B cell (primary cell): ENCODE data around the gene NUCKS1. TPM values are rescaled to one million over a fixed set of nuclear protein-coding genes. Genes with fewer than 3 reads are reported as not detected.

Source experiments
- ATAC-seq: fragments of 200-7000 bp; cut with Tn5 transposase; one replicate; pipeline ENCODE4 v1.10.0; 2021; ENCODE audit warnings: low read depth, mild to moderate bottlenecking, moderate number of reproducible peaks, moderate library complexity
- CTCF ChIA-PET: fragments of 350-600 bp; sonication (Branson Sonifier 250); formaldehyde crosslinking; loops from one replicate; lab custom pipeline; 2021; ENCODE audit warnings: antibody characterized with exemption, inconsistent platforms; lab: Charles Lee
- POLR2A ChIA-PET: fragments of 350-600 bp; sonication (Branson Sonifier 250); formaldehyde crosslinking; loops from one replicate; lab custom pipeline; 2021; ENCODE audit warnings: antibody characterized with exemption; lab: Charles Lee
- DNase-seq: peaks from one replicate; pipeline ENCODE4 v3.0.0; 2013
- H2AFZ ChIP-seq: 2 replicates; pipeline ENCODE4 v1.6.1; 2012; ENCODE audit warnings: mild to moderate bottlenecking, low read depth, low read length; ENCODE audit not compliant: insufficient read depth, poor library complexity, severe bottlenecking
- H3K27ac ChIP-seq, 2 donors: 1 replicate in 1 of 2; 2 replicates in 1 of 2; pipeline ENCODE4 v1.5.1; 2012 to 2013; ENCODE audit warnings: low read length in 2 of 2, mild to moderate bottlenecking in 2 of 2, moderate library complexity in 1 of 2
- H3K27me3 ChIP-seq, 4 experiments: fragments of 200-600 bp in 1 of 4; sonication (generic) in 1 of 4; replicated peaks in 1 of 4; 1 replicate in 2 of 4; 2 replicates in 2 of 4; pipeline versions ENCODE4 v1.6.1 to v1.7.0; 2013 to 2016; ENCODE audit warnings: low read length in 3 of 4, mild to moderate bottlenecking in 2 of 4, mixed read lengths in 1 of 4, moderate library complexity in 1 of 4; ENCODE audit not compliant: insufficient read depth in 4 of 4, control insufficient read depth in 3 of 4; ENCODE audit errors: control extremely low read depth in 1 of 4
- H3K36me3 ChIP-seq, 2 experiments: replicated peaks in 1 of 2; 1 replicate in 1 of 2; 2 replicates in 1 of 2; pipeline versions ENCODE4 v1.6.1 to v1.7.1; 2013; ENCODE audit warnings: low read length in 1 of 2; ENCODE audit not compliant: insufficient read depth in 2 of 2, control insufficient read depth in 1 of 2; ENCODE audit errors: control extremely low read depth in 1 of 2, extremely low read depth in 1 of 2
- H3K4me1 ChIP-seq, 2 donors: fragments of 200-600 bp in 1 of 2; sonication (generic) in 1 of 2; 1 replicate in 1 of 2; 2 replicates in 1 of 2; pipeline versions ENCODE4 v1.5.1 to v1.6.1; 2013 to 2017; ENCODE audit warnings: low read length in 2 of 2; ENCODE audit not compliant: control insufficient read depth in 2 of 2, insufficient read depth in 2 of 2
- H3K4me2 ChIP-seq: replicated peaks from 2 replicates; pipeline ENCODE3; 2012; ENCODE audit warnings: mild to moderate bottlenecking, low read depth, low read length; ENCODE audit not compliant: poor library complexity, severe bottlenecking
- H3K4me3 ChIP-seq, 5 experiments: fragments of 200-600 bp in 1 of 5; sonication (generic) in 1 of 5; 1 replicate in 3 of 5; 2 replicates in 2 of 5; pipeline versions ENCODE4 v1.5.1 to v1.7.0; 2011 to 2016; ENCODE audit warnings: low read length in 4 of 5, mild to moderate bottlenecking in 4 of 5, low read depth in 2 of 5, control low read depth in 1 of 5, moderate library complexity in 1 of 5; ENCODE audit not compliant: insufficient read depth in 1 of 5; ENCODE audit errors: control extremely low read depth in 1 of 5, extremely low read depth in 1 of 5
- H3K79me2 ChIP-seq: fragments of 200-600 bp; sonication (generic); one replicate; pipeline ENCODE4 v1.6.0; 2016; ENCODE audit warnings: low read length; ENCODE audit not compliant: control insufficient read depth, insufficient read depth
- H3K9ac ChIP-seq: fragments of 200-600 bp; sonication (generic); 2 replicates; pipeline ENCODE4 v1.6.1; 2017; ENCODE audit warnings: mild to moderate bottlenecking, low read length, moderate library complexity
- H3K9me3 ChIP-seq, 3 donors: one replicate each; pipeline versions ENCODE4 v1.6.1 to v1.7.1; 2013; ENCODE audit warnings: low read length in 2 of 3; ENCODE audit not compliant: control insufficient read depth in 2 of 3, insufficient read depth in 1 of 3; ENCODE audit errors: control extremely low read depth in 1 of 3
- H4K20me1 ChIP-seq: 2 replicates; pipeline ENCODE4 v1.6.0; 2012; ENCODE audit warnings: mild to moderate bottlenecking, low read length; ENCODE audit not compliant: insufficient read depth, control insufficient read depth, poor library complexity, severe bottlenecking
- H3K27ac Mint-ChIP-seq: one replicate; pipeline ENCODE4 v1.8.0; 2021; ENCODE audit warnings: mixed read lengths
- H3K27me3 Mint-ChIP-seq: one replicate; pipeline ENCODE4 v1.8.0; 2021; ENCODE audit warnings: mixed read lengths
- H3K4me1 Mint-ChIP-seq: one replicate; pipeline ENCODE4 v1.8.0; 2021; ENCODE audit warnings: mixed read lengths
- H3K4me3 Mint-ChIP-seq: one replicate; pipeline ENCODE4 v1.8.0; 2021; ENCODE audit warnings: mixed read lengths
- H3K9me3 Mint-ChIP-seq: one replicate; pipeline ENCODE4 v1.8.0; 2022; ENCODE audit warnings: mixed read lengths; ENCODE audit not compliant: insufficient read depth
- EZH2 ChIP-seq: IDR thresholded peaks from 2 replicates; pipeline ENCODE4 v1.6.1; 2012; ENCODE audit warnings: borderline replicate concordance, low read depth, mild to moderate bottlenecking, moderate library complexity, low read length; ENCODE audit not compliant: insufficient read depth, poor library complexity, severe bottlenecking
- WGBS: methylation state at CpG from one replicate; pipeline ENCODE4 v1.1.5; 2013; ENCODE audit warnings: missing lambda C conversion rate; ENCODE audit not compliant: insufficient coverage; 5-methylcytosine and 5-hydroxymethylcytosine counted together
- intact Hi-C: fragments of 100-400 bp; cut with micrococcal nuclease; formaldehyde crosslinking; loops from one replicate; pipeline ENCODE4 v1.10.0; 2022
- polyA plus RNA-seq: library from polyadenylated mRNA; depleted of rRNA; stranded (reverse); fragments of >200 nt; gene quantifications from 2 replicates; pipeline ENCODE4 v1.2.3, GENCODE V29; 2012
- total RNA-seq, 2 donors: library from RNA; stranded (reverse); fragments of 120-200 nt in 1 of 2; gene quantifications; 1 replicate in 1 of 2; 2 replicates in 1 of 2; pipeline versions ENCODE4 v1.2.3 to v1.2.4, GENCODE V29; 2013 to 2022
- TF ChIP-seq, protein P1 (sequence below): fragments of 200-600 bp; IDR thresholded peaks from one replicate; pipeline ENCODE4 v1.8.0; 2022; ENCODE audit warnings: antibody characterized with exemption, mild to moderate bottlenecking

The NUCKS1 gene
- total and polyA plus RNA-seq, 2 donors (not counting 1 experiment from before 2014, with no cell fraction given) = 6.5 to 90.1 TPM

DNA sequence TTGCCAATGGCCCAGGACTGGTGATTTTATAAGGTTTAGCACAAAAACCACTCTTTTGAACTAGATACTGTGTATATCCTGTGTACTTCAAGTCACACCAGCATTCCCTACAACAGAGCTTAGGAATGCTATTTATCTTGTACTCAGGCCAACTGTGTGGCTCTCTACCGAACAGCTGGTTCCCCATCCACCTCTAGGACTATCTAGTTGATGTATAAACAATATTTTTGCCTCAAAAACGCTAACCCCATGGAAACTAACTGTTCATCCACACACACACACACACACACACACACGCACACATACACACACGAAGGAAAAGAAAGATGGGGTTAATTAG is 41.0 kb downstream of the NUCKS1 start:
- Mint-ChIP-seq H3K27ac (no peak overlapping the region), H3K4me3 (no peak overlapping the region), H3K27me3 (no peaks in the 10 kb centered on the region), H3K4me1 (peaks cover 30% of the 10 kb centered on the region), H3K9me3 (no peaks in the 10 kb centered on the region)
- Histone ChIP-seq H3K4me3 (no peak overlapping the region), H3K4me2 (no peak overlapping the region), H3K9me3 (no peaks in the 10 kb centered on the region), H4K20me1 (no peaks in the 10 kb centered on the region), H3K36me3 (peaks cover 0 to 3% of the 10 kb centered on the region in 2 experiments), H3K27ac (no peak overlapping the region), H2AFZ (no peak overlapping the region), H3K9ac (no peak overlapping the region), H3K79me2 (no peaks in the 10 kb centered on the region), H3K4me1 (peaks cover 28 to 31% of the 10 kb centered on the region in 2 donors), H3K27me3 (no peaks in the 10 kb centered on the region)
- ChIA-PET CTCF (interaction anchor here (0.8 to 16.3 kb wide), 14 partner anchors 9 to 224 kb away, joined by 3 to 943 read pairs (median 3); partner anchors contain the start of gene SLC45A3), POLR2A (interaction anchor here (0.6 kb wide), 1 partner anchor 31 kb away, joined by 4 read pairs; no protein-coding TSS in a partner anchor)
- ATAC-seq (no peak), DNase-seq (no peak)
- intact Hi-C loops = no loop called here
- TF ChIP-seq, protein P1, sequence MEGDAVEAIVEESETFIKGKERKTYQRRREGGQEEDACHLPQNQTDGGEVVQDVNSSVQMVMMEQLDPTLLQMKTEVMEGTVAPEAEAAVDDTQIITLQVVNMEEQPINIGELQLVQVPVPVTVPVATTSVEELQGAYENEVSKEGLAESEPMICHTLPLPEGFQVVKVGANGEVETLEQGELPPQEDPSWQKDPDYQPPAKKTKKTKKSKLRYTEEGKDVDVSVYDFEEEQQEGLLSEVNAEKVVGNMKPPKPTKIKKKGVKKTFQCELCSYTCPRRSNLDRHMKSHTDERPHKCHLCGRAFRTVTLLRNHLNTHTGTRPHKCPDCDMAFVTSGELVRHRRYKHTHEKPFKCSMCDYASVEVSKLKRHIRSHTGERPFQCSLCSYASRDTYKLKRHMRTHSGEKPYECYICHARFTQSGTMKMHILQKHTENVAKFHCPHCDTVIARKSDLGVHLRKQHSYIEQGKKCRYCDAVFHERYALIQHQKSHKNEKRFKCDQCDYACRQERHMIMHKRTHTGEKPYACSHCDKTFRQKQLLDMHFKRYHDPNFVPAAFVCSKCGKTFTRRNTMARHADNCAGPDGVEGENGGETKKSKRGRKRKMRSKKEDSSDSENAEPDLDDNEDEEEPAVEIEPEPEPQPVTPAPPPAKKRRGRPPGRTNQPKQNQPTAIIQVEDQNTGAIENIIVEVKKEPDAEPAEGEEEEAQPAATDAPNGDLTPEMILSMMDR = no peak
- no peak for TF ChIP-seq EZH2
- WGBS = no CpG with 5 or more reads among the region's 4 CpGs

- DNase-seq = no peak
- no CpG with 5 or more reads among the region's 6 CpGs for WGBS
Measured at GRCh38 chr1:205706601-205707502, 43.1 kb downstream of the NUCKS1 start.

More at GRCh38 chr1:205706601-205707502, 43.1 kb downstream of the NUCKS1 start:
- Mint-ChIP-seq H3K27me3 (no peaks in the 10 kb centered on the region), H3K4me3 (no peak overlapping the region), H3K4me1 (peaks cover 39% of the 10 kb centered on the region), H3K9me3 (no peaks in the 10 kb centered on the region), H3K27ac (no peak overlapping the region)
- no peak for ATAC-seq
- TF ChIP-seq EZH2 = no peak
- TF ChIP-seq, protein P1 = no peak
- no peaks in the 10 kb centered on the region for H3K27me3 ChIP-seq
- no peaks in the 10 kb centered on the region for H4K20me1 ChIP-seq
- peak overlapping the region in 1 of 2 donors; percentile 34 for H3K27ac ChIP-seq
- H2AFZ ChIP-seq = no peak overlapping the region
- no peak overlapping the region for H3K4me2 ChIP-seq
- H3K79me2 ChIP-seq = no peaks in the 10 kb centered on the region
- H3K9me3 ChIP-seq = no peaks in the 10 kb centered on the region
- H3K36me3 ChIP-seq = peaks cover 0 to 3% of the 10 kb centered on the region in 2 experiments
- peaks cover 38 to 42% of the 10 kb centered on the region in 2 donors for H3K4me1 ChIP-seq
- ChIA-PET CTCF (interaction anchor here (0.6 to 16.3 kb wide), 4 partner anchors 43 to 270 kb away, joined by 3 to 943 read pairs (median 5); no protein-coding TSS in a partner anchor), POLR2A (interaction anchor here (0.7 kb wide), 1 partner anchor 77 kb away, joined by 3 read pairs; no protein-coding TSS in a partner anchor)
- H3K4me3 ChIP-seq = no peak overlapping the region
- no peak overlapping the region for H3K9ac ChIP-seq
- intact Hi-C loops = no loop called here
